WERI-Rb-1 (cell line): ENCODE data around the gene THG1L.
A peak's percentile ranks its signal among the peaks of the same experiment; 100 is the strongest.
"Not testable (repeated sequence)": the region's sequence is repeated elsewhere in the genome, so short reads cannot be mapped to it uniquely, and the experiment has no call there.

Experiments
- DNase-seq: peaks from one replicate; pipeline ENCODE4 v3.0.0-alpha.2; 2020
- H3K27ac ChIP-seq: fragments of 250-450 bp; sonication (Bioruptor Pico); 2 replicates; pipeline ENCODE4 v1.5.1; 2020; ENCODE audit warnings: mild to moderate bottlenecking, moderate library complexity
- H3K27me3 ChIP-seq: fragments of 250-450 bp; sonication (Bioruptor Pico); 2 replicates; pipeline ENCODE4 v1.5.1; 2021; ENCODE audit warnings: mild to moderate bottlenecking, low read depth, moderate library complexity; ENCODE audit not compliant: insufficient read depth, severe bottlenecking
- H3K36me3 ChIP-seq: fragments of 250-450 bp; sonication (Bioruptor Pico); 2 replicates; pipeline ENCODE4 v1.5.1; 2020; ENCODE audit warnings: mild to moderate bottlenecking, moderate library complexity
- H3K4me3 ChIP-seq: 2 replicates; pipeline ENCODE4 v1.5.1; 2011; ENCODE audit warnings: low read depth, mild to moderate bottlenecking, control low read depth, low read length
- H3K9me3 ChIP-seq: fragments of 250-450 bp; sonication (Bioruptor Pico); 2 replicates; pipeline ENCODE4 v1.5.1; 2021; ENCODE audit warnings: mild to moderate bottlenecking, moderate library complexity; ENCODE audit not compliant: severe bottlenecking
- TF ChIP-seq, protein P1 (sequence below): IDR thresholded peaks from 2 replicates; pipeline ENCODE4 v1.5.1; 2011; ENCODE audit warnings: low read depth, mild to moderate bottlenecking, control low read depth, inconsistent platforms, low read length

Gene THG1L

DNA sequence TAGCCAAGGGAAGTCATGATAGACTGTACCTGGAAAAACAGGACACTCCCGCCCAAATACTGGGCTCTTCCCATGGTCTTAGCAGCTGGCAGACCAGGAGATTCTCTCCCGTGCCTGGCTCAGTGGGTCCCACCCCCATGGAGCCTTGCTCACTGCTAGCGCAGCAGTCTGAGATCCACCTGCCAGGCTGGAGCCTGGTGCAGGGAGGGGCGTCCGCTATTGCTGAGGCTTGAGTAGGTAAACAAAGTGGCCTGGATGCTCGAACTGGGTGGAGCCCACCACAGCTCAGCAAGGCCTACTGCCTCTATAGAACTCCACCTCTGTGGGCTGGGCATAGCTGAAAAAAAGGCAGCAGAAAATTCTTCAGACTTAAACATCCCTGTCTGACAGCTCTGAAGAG, 10.1 kb upstream of the THG1L start:
- no peak for DNase-seq
- Histone ChIP-seq H3K4me3 (no peak overlapping the region), H3K27ac (no peak overlapping the region), H3K36me3 (no peaks in the 10 kb centered on the region), H3K27me3 (no peaks in the 10 kb centered on the region), H3K9me3 (no peaks in the 10 kb centered on the region)
- TF ChIP-seq, protein P1, sequence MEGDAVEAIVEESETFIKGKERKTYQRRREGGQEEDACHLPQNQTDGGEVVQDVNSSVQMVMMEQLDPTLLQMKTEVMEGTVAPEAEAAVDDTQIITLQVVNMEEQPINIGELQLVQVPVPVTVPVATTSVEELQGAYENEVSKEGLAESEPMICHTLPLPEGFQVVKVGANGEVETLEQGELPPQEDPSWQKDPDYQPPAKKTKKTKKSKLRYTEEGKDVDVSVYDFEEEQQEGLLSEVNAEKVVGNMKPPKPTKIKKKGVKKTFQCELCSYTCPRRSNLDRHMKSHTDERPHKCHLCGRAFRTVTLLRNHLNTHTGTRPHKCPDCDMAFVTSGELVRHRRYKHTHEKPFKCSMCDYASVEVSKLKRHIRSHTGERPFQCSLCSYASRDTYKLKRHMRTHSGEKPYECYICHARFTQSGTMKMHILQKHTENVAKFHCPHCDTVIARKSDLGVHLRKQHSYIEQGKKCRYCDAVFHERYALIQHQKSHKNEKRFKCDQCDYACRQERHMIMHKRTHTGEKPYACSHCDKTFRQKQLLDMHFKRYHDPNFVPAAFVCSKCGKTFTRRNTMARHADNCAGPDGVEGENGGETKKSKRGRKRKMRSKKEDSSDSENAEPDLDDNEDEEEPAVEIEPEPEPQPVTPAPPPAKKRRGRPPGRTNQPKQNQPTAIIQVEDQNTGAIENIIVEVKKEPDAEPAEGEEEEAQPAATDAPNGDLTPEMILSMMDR, result no peak

DNA sequence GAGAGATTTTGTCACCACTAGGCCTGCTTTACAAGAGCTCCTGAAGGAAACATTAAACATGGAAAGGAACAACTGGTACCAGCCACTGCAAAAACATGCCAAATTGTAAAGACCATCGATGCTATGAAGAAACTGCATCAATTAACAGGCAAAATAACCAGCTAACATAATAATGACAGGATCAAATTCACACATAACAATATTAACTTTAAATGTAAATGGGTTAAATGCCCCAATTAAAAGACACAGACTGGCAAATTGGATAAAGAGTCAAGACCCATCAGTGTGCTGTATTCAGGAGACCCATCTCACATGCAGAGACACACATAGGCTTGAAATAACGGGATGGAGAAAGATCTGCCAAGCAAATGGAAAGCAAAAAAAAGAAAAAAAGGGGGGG, 8.3 kb upstream of the THG1L start:
- H3K36me3 ChIP-seq, H3K4me3 ChIP-seq, H3K9me3 ChIP-seq, DNase-seq, H3K27ac ChIP-seq, H3K27me3 ChIP-seq: not testable (repeated sequence)

DNA sequence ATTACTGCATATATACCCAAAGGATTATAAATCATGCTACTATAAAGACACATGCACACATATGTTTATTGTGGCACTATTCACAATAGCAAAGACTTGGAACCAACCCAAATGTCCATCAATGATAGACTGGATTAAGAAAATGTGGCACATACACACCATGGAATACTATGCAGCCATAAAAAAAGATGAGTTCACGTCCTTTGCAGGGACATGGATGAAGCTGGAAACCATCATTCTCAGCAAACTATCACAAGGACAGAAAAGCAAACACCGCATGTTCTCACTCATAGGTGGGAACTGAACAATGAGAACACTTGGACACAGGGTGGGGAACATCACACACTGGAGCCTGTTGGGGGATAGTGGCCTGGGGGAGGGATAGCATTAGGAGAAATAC, 4.6 kb upstream of the THG1L start:
- not testable (repeated sequence) for DNase-seq, H3K9me3 ChIP-seq, H3K27me3 ChIP-seq, H3K27ac ChIP-seq, H3K4me3 ChIP-seq, H3K36me3 ChIP-seq

DNA sequence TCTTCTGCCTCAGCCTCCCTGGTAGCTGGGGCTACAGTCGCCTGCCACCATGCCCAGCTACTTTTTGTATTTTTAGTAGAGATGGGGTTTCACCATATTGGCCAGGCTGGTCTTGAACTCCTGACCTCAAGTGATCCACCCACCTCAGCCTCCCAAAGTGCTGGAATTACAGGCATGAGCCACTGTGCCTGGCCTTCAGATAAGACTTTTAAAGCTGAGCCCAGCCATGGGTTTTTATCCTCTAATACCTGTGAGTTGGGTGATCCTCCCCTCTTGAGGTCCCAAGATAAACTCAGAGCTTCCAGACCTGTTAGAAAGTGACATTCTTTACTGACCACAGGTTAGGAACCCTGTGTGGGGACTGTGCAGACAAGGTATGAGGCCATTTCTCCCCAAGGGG, 3.4 kb upstream of the THG1L start:
- H3K4me3 ChIP-seq, H3K36me3 ChIP-seq, H3K9me3 ChIP-seq, H3K27ac ChIP-seq, DNase-seq, H3K27me3 ChIP-seq: not testable (repeated sequence)

DNA sequence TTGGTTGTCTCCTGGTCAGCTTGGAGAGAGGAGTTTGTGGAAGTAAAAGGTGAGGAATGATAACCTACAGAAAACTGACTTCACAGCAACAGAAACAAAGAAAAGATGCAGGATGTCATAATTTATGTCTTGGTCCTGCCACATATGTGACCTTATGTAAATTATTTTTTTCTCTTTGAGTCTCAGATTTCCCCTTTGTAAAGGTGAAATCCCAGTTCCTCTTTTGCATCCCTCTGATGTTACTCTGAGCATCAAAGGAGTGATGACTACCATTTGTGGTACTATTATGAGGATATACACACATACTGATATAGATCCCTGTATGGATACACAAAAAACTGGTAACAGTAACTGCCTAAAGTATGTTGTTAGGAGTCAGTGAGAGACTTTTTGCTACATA, 1.4 kb upstream of the THG1L start:
- Histone ChIP-seq H3K27ac (no peak overlapping the region), H3K9me3 (no peaks in the 10 kb centered on the region), H3K4me3 (no peak overlapping the region), H3K27me3 (no peaks in the 10 kb centered on the region), H3K36me3 (peaks cover 7% of the 10 kb centered on the region)
- TF ChIP-seq, protein P1, result no peak
- DNase-seq, result no peak

DNA sequence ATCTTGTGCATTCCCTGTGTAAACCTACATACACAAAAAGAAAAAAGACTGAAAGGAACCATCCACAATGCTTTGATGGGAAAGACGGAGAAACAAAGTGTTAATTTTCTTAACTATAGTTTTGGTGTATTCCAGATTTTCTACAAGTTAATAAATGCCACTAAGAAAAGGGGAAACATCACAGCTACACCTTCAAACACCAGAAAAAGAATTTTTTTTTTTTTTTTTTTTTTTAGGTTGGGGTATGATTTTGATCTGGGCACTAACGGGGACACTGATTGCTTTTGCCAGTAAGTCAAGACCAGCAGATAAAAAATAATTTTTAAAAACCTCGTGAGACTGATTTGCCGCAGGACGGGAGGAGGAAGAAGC, 334 bp upstream of the THG1L start:
- Histone ChIP-seq H3K27ac (no peak overlapping the region), H3K9me3 (no peaks in the 10 kb centered on the region), H3K36me3 (peaks cover 16% of the 10 kb centered on the region), H3K27me3 (no peaks in the 10 kb centered on the region), H3K4me3 (peak overlapping the region; percentile 65)
- TF ChIP-seq, protein P1, result no peak
- no peak for DNase-seq

DNA sequence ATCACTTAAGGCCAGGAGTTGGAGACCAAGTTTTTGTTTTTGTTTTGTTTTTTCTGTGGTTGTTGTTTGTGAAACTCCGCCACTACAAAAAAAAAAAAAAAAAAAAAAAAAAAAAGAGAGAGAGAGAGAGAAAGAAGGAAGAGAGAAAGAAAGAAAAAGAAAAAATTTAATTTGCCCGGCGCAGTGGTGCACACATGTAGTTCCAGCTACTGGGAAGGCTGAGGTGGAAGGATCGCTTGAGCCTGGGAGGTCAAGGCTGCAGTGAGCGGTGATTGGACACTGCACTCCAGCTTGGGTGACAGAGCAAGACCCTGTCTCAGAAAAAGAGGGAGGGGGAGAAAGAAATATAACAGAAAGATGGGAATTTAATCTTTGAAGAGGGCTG, 902 bp downstream of the THG1L start:
- Histone ChIP-seq H3K27ac (peak overlapping the region; percentile 77; the same call in 1 of the 2 replicates), H3K36me3 (peaks cover 16% of the 10 kb centered on the region), H3K4me3 (peak overlapping the region; percentile 65), H3K9me3 (no peaks in the 10 kb centered on the region), H3K27me3 (no peaks in the 10 kb centered on the region)
- TF ChIP-seq, protein P1, result no peak
- DNase-seq, result no peak
